ENCODE results near the gene ECE1. TPM values are rescaled to one million over a fixed set of nuclear protein-coding genes. Genes with fewer than 3 reads are reported as not detected.

The ECE1 gene
- total RNA-seq, 4 donors from 2014 or later = 74.5 to 146 (median 97.2) TPM

GRCh38 chr1:21314743-21315396, 24.6 kb upstream of the ECE1 start:
- H3K36me3 ChIP-seq = no peaks in the 10 kb centered on the region
- no peaks in the 10 kb centered on the region for H3K27me3 ChIP-seq
- intact Hi-C loops (cut with DNase I) = no loop called here
- H3K27ac ChIP-seq = peak overlapping the region in 2 of 3 donors; percentile 24 to 79
- no peaks in the 10 kb centered on the region for H3K9me3 ChIP-seq
- TF ChIP-seq POLR2A (IDR thresholded peaks at IDR 0.05) = no peak
- TF ChIP-seq CTCF (IDR thresholded peaks at IDR 0.05) = no peak
- 83 to 91% methylated on average over 2 of the region's 2 CpGs for WGBS, 2 donors
- DNase-seq = no peak
- no peak overlapping the region for H3K4me3 ChIP-seq (replicated peaks in 1 of 3)
- peaks cover 31 to 80% of the 10 kb centered on the region in 2 donors for H3K4me1 ChIP-seq

DNA sequence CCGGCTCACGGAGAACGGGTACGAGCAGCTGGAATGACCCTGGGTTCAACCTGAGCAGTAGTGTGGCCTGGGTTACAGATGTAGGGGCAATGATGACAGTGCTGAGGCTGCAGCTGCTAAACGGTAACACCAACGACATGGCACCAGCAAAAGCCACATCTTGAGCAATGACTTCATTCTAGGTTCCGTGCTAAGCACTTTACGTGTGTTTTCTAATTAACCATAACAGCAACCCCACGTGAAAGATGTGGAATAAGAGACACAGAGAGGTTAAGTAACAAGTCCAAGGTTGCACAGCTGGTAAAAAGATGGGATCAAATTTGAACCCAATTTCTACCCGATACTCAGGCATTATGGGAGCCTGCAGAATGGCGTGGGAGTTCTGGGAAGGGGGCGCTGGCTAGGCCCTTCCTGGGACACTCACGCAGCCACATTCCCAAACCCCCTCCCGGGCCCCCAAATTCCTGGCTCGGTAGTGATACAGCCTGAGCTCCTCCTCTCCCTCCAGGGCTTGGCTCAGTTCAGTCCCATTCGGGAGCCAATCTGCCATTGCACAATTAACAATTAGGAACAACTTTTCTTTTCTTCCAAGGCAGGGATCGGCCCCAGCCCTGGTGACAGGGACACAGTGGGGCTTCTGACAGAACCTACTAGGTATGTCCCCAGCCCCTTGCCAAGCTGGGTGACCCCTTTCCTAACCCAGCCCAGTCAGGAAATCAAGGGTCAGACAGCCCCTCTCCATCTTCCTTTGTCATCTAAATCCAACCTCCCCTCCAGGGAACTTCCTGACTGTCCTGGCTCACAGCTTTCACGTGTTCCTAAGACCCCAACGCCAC, 23.8 kb upstream of the ECE1 start:
- intact Hi-C loops (cut with DNase I) = no loop called here
- Histone ChIP-seq H3K36me3 (no peaks in the 10 kb centered on the region), H3K4me3 (replicated peaks in 1 of 3) (no peak overlapping the region), H3K4me1 (peaks cover 28 to 79% of the 10 kb centered on the region in 2 donors), H3K27me3 (no peaks in the 10 kb centered on the region), H3K9me3 (no peaks in the 10 kb centered on the region), H3K27ac (peak overlapping the region in 2 of 3 donors; percentile 24 to 79)
- 68 to 77% methylated on average over 18 to 19 of the region's 19 CpGs for WGBS, 2 donors
- no peak for DNase-seq
- TF ChIP-seq CTCF (IDR thresholded peaks at IDR 0.05) = no peak
- TF ChIP-seq POLR2A (IDR thresholded peaks at IDR 0.05) = no peak

DNA sequence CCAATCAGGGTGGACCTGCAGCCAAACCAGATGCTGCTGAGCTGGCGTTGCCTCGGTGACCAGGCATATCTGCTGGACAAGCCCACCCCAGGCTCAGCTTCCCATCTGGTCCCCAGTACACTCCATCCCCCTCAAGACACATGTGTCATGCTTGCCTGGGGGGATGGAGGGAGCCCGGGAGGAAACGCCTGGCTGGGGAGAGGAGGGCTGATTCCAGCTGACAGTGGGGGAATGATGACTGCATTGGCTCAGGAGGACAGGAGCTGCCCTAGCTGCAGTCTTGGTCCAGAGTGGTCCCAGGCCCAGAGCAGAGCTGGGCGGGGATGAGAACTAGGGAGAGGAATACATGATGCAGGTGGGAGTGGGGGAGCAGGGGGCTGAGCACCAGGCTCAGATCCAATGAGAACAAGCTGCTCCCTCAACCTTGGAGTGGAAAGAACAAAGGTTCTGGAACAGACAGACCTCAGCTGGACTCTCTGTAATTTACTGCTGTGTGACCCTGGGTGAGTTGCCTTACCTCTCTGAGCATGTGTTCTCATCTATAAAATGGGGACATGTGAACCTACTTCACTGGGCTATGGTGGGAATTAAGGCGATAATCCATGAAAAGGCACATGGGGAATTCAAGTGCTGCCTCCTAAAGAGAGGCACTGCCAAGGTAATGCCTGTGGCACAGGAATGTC, 23.1 kb upstream of the ECE1 start:
- Histone ChIP-seq H3K4me1 (peaks cover 28 to 79% of the 10 kb centered on the region in 2 donors), H3K9me3 (no peaks in the 10 kb centered on the region), H3K27me3 (no peaks in the 10 kb centered on the region), H3K27ac (peak overlapping the region in 1 of 3 donors; percentile 79), H3K4me3 (replicated peaks in 1 of 3) (no peak overlapping the region), H3K36me3 (no peaks in the 10 kb centered on the region)
- TF ChIP-seq POLR2A (IDR thresholded peaks at IDR 0.05) (no peak), CTCF (IDR thresholded peaks at IDR 0.05) (no peak)
- DNase-seq = no peak
- 58 to 76% methylated on average over 6 of the region's 6 CpGs for WGBS, 2 donors
- intact Hi-C loops (cut with DNase I) = no loop called here

- no peak for DNase-seq
- intact Hi-C loops (cut with DNase I) = no loop called here
- no peak overlapping the region for H3K4me3 ChIP-seq (replicated peaks in 1 of 3)
- TF ChIP-seq POLR2A (IDR thresholded peaks at IDR 0.05) (no peak), CTCF (IDR thresholded peaks at IDR 0.05) (no peak)
- H3K27ac ChIP-seq = no peak overlapping the region
- no peaks in the 10 kb centered on the region for H3K36me3 ChIP-seq
- no peaks in the 10 kb centered on the region for H3K27me3 ChIP-seq
- H3K4me1 ChIP-seq = peaks cover 25 to 77% of the 10 kb centered on the region in 2 donors
- no peaks in the 10 kb centered on the region for H3K9me3 ChIP-seq
- WGBS, 2 donors = 91 to 94% methylated on average over 4 of the region's 4 CpGs
These were observed 22.2 kb upstream of the ECE1 start for GRCh38 chr1:21312407-21312992.
